ENCODE measurements around the gene CDH23. TPM values are rescaled to one million over a fixed set of nuclear protein-coding genes. Genes with fewer than 3 reads are reported as not detected.

CDH23 gene
- total RNA-seq, 1 experiment from 2014 or later = 7.8 TPM

DNA sequence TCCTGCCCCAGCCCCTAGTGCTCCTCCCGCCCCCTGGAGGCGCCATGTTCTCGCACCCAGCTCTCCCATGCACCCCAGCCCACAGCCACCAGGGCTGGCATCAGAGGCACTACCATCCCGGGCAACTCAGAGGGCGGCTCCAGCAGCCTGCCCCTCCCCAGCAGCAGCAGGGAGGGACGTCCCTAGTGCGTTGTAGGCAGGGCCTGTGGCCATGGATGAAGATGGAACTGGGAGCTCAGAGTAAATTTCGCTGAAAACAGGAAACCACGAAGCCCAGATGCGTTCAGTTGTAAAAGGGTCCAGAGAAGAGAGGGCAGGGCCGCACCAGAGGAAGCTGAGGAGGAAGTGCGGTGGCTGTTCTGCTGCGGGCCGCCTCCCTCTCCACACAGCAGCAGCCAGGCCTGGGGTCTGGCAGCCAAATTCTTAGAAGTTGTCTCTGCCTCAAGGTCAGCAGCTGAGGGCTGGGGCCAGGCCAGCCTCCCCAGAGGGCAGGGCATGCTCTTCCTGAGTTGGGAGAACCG lies 352.0 kb downstream of the CDH23 start:
- Histone ChIP-seq H3K4me2 (no peak overlapping the region), H3F3A (ENCODE audit: insufficient read depth, low read depth) (peaks cover 5% of the 10 kb centered on the region; the same call in 1 of the 2 replicates), H3K4me3 (no peak overlapping the region), H4K20me1 (ENCODE audit: insufficient read depth) (no peaks in the 10 kb centered on the region), H3K9me2 (ENCODE audit: insufficient read depth) (no peaks in the 10 kb centered on the region), H3K4me1 (replicated peaks; ENCODE audit: insufficient read depth) (no peaks in the 10 kb centered on the region), H2AFZ (no peak overlapping the region), H3K27ac (no peak overlapping the region), H3K9me3 (ENCODE audit: insufficient read depth, low read depth) (no peaks in the 10 kb centered on the region), H3K27me3 (ENCODE audit: insufficient read depth, low read depth) (no peaks in the 10 kb centered on the region), H3K36me3 (ENCODE audit: low read depth) (no peaks in the 10 kb centered on the region), H3K79me2 (ENCODE audit: low read depth) (no peaks in the 10 kb centered on the region)
- no TSS peak for BruUV-seq (replicated peaks)
- intact Hi-C loops (cut with micrococcal nuclease; ENCODE audit: unreplicated experiment) = no loop called here
- no peak for DNase-seq
- no peak for TF ChIP-seq EZH2 (IDR thresholded peaks at IDR 0.05; ENCODE audit: low read depth)
- TF ChIP-seq, protein P1, sequence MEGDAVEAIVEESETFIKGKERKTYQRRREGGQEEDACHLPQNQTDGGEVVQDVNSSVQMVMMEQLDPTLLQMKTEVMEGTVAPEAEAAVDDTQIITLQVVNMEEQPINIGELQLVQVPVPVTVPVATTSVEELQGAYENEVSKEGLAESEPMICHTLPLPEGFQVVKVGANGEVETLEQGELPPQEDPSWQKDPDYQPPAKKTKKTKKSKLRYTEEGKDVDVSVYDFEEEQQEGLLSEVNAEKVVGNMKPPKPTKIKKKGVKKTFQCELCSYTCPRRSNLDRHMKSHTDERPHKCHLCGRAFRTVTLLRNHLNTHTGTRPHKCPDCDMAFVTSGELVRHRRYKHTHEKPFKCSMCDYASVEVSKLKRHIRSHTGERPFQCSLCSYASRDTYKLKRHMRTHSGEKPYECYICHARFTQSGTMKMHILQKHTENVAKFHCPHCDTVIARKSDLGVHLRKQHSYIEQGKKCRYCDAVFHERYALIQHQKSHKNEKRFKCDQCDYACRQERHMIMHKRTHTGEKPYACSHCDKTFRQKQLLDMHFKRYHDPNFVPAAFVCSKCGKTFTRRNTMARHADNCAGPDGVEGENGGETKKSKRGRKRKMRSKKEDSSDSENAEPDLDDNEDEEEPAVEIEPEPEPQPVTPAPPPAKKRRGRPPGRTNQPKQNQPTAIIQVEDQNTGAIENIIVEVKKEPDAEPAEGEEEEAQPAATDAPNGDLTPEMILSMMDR (conservative IDR thresholded peaks at IDR 0.05) = no peak
- ChIA-PET POLR2A (ENCODE audit: unreplicated experiment) (no interaction called here), CTCF (no interaction called here)

DNA sequence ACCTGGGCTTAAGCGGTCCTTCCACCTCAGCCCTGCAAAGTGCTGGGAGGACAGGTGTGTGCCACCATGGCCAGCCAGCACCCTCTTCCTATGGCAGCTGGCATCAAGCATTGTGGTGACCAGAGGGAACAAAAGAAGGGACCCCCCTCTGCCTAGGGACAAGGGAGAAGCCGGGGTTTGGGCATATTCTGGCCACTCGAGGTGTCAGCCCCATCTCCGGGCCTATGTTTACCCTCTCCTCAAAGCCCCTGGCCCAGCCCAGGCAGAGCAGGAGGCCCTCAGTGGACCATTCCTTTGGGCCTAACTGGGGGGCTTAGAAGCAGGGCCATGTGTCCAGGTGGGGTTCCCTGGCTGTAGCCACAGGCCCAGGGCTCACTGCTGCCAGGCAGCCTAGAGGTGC lies 352.7 kb downstream of the CDH23 start:
- no peaks in the 10 kb centered on the region for H3K4me1 ChIP-seq (replicated peaks; ENCODE audit: insufficient read depth)
- DNase-seq = no peak
- POLR2A ChIA-PET (ENCODE audit: unreplicated experiment) = no interaction called here
- no peaks in the 10 kb centered on the region for H4K20me1 ChIP-seq (ENCODE audit: insufficient read depth)
- H3K4me2 ChIP-seq = no peak overlapping the region
- H3K9me2 ChIP-seq (ENCODE audit: insufficient read depth) = no peaks in the 10 kb centered on the region
- H3K27me3 ChIP-seq (ENCODE audit: insufficient read depth, low read depth) = no peaks in the 10 kb centered on the region
- H3K27ac ChIP-seq = no peak overlapping the region
- no peak overlapping the region for H3K4me3 ChIP-seq
- H2AFZ ChIP-seq = no peak overlapping the region
- no peaks in the 10 kb centered on the region for H3K36me3 ChIP-seq (ENCODE audit: low read depth)
- intact Hi-C loops (cut with micrococcal nuclease; ENCODE audit: unreplicated experiment) = no loop called here
- CTCF ChIA-PET = no interaction called here
- no peaks in the 10 kb centered on the region for H3K9me3 ChIP-seq (ENCODE audit: insufficient read depth, low read depth)
- TF ChIP-seq, protein P1 (conservative IDR thresholded peaks at IDR 0.05) = no peak
- no peak for TF ChIP-seq EZH2 (IDR thresholded peaks at IDR 0.05; ENCODE audit: low read depth)
- H3K79me2 ChIP-seq (ENCODE audit: low read depth) = no peaks in the 10 kb centered on the region
- no TSS peak for BruUV-seq (replicated peaks)
- H3F3A ChIP-seq (ENCODE audit: insufficient read depth, low read depth) = peaks cover 5% of the 10 kb centered on the region; the same call in 1 of the 2 replicates

DNA sequence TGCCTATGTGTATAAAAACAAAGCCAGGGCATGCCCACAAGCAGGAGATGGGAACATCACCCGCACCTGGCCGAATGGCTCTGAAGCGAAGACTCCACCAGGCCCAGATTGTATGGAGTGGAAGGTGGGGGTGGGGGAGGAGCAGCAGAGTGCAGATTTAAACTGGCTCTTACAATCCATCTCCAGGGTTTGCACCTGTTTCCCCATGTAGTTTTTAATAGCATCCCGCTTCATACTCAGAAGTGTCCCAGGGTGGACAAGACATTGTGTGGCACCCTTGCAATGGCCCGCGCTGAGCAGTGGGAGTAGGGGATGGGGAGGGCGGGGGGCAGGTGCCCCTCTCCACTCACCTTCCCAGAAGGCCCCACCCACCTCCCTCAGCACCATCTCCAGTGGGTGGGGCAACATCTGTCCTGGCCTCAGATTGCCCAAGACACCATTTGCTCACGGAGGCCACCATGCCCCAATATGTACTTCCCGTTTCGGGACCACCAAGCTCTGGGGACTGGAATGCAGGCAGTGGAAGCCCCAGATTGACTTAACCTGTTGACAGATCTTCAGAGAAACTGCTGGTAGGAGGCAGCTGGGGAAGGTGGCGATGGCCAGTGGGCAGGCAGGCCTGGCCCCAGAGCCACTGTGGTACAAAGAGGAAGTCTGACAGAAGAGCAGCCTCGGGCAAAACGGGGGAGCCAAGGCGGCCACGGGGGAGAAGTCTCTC lies 353.6 kb downstream of the CDH23 start:
- Histone ChIP-seq H3K9me3 (ENCODE audit: insufficient read depth, low read depth) (no peaks in the 10 kb centered on the region), H3K36me3 (ENCODE audit: low read depth) (no peaks in the 10 kb centered on the region), H2AFZ (no peak overlapping the region), H3F3A (ENCODE audit: insufficient read depth, low read depth) (peaks cover 5% of the 10 kb centered on the region; the same call in 1 of the 2 replicates), H3K27ac (no peak overlapping the region), H3K27me3 (ENCODE audit: insufficient read depth, low read depth) (no peaks in the 10 kb centered on the region), H3K4me1 (replicated peaks; ENCODE audit: insufficient read depth) (no peaks in the 10 kb centered on the region), H4K20me1 (ENCODE audit: insufficient read depth) (no peaks in the 10 kb centered on the region), H3K4me2 (no peak overlapping the region), H3K79me2 (ENCODE audit: low read depth) (no peaks in the 10 kb centered on the region), H3K4me3 (no peak overlapping the region), H3K9me2 (ENCODE audit: insufficient read depth) (no peaks in the 10 kb centered on the region)
- TF ChIP-seq, protein P1 (conservative IDR thresholded peaks at IDR 0.05) = no peak
- no peak for TF ChIP-seq EZH2 (IDR thresholded peaks at IDR 0.05; ENCODE audit: low read depth)
- intact Hi-C loops (cut with micrococcal nuclease; ENCODE audit: unreplicated experiment) = no loop called here
- POLR2A ChIA-PET (ENCODE audit: unreplicated experiment) = no interaction called here
- no peak for DNase-seq
- no TSS peak for BruUV-seq (replicated peaks)
- CTCF ChIA-PET = no interaction called here
